BE2C (cell line): Measurements from ENCODE around the gene SLC25A22.

Experiments used
- DNase-seq: peaks from one replicate; pipeline ENCODE4 v3.0.0-alpha.2; 2020
- H3K27me3 ChIP-seq: fragments of 250-450 bp; sonication (Bioruptor Pico); 2 replicates; pipeline ENCODE4 v1.5.1; 2020; ENCODE audit warnings: mild to moderate bottlenecking
- H3K36me3 ChIP-seq: fragments of 250-450 bp; sonication (Bioruptor Pico); 2 replicates; pipeline ENCODE4 v1.5.1; 2020; ENCODE audit warnings: mild to moderate bottlenecking
- H3K4me1 ChIP-seq: fragments of 250-450 bp; sonication (Bioruptor Pico); 2 replicates; pipeline ENCODE4 v1.5.1; 2020
- H3K4me3 ChIP-seq: 2 replicates; pipeline ENCODE4 v1.5.1; 2011; ENCODE audit warnings: low read depth, low read length
- H3K9me3 ChIP-seq: fragments of 250-450 bp; sonication (Bioruptor Pico); 2 replicates; pipeline ENCODE4 v1.5.1; 2020
- TF ChIP-seq, protein P1 (sequence below): IDR thresholded peaks from 2 replicates; pipeline ENCODE4 v1.5.1; 2012; ENCODE audit warnings: mild to moderate bottlenecking, low read depth, low read length

The SLC25A22 gene

DNA sequence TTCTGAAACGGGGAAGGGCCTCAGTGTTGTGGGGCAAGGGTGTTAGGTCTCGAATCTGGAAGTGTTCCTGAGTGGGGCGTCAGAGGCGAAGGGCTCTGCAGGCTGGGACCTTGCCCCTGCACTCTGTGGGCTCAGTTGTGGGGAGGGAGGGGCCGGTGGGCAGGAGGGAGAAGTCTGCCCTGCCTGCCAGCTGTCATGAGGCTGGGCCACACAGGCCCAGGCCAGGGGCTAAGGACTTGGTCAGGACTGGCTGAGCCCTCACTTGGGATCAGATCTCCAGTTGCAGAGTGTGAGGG is 29.8 kb upstream of the SLC25A22 start, which contains the start of gene CRACR2B:
TSS of gene CRACR2B (plus strand) at position 23 of the 296 bp plus-strand sequence. CDS start 689 bp downstream, outside the sequence.
- peaks cover 35% of the 10 kb centered on the region for H3K27me3 ChIP-seq
- no peaks in the 10 kb centered on the region for H3K36me3 ChIP-seq
- H3K9me3 ChIP-seq, result no peaks in the 10 kb centered on the region
- TF ChIP-seq, protein P1, sequence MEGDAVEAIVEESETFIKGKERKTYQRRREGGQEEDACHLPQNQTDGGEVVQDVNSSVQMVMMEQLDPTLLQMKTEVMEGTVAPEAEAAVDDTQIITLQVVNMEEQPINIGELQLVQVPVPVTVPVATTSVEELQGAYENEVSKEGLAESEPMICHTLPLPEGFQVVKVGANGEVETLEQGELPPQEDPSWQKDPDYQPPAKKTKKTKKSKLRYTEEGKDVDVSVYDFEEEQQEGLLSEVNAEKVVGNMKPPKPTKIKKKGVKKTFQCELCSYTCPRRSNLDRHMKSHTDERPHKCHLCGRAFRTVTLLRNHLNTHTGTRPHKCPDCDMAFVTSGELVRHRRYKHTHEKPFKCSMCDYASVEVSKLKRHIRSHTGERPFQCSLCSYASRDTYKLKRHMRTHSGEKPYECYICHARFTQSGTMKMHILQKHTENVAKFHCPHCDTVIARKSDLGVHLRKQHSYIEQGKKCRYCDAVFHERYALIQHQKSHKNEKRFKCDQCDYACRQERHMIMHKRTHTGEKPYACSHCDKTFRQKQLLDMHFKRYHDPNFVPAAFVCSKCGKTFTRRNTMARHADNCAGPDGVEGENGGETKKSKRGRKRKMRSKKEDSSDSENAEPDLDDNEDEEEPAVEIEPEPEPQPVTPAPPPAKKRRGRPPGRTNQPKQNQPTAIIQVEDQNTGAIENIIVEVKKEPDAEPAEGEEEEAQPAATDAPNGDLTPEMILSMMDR, result no peak
- peaks cover 15% of the 10 kb centered on the region for H3K4me1 ChIP-seq
- DNase-seq, result no peak
- H3K4me3 ChIP-seq, result no peak within 1 kb of the TSS

DNA sequence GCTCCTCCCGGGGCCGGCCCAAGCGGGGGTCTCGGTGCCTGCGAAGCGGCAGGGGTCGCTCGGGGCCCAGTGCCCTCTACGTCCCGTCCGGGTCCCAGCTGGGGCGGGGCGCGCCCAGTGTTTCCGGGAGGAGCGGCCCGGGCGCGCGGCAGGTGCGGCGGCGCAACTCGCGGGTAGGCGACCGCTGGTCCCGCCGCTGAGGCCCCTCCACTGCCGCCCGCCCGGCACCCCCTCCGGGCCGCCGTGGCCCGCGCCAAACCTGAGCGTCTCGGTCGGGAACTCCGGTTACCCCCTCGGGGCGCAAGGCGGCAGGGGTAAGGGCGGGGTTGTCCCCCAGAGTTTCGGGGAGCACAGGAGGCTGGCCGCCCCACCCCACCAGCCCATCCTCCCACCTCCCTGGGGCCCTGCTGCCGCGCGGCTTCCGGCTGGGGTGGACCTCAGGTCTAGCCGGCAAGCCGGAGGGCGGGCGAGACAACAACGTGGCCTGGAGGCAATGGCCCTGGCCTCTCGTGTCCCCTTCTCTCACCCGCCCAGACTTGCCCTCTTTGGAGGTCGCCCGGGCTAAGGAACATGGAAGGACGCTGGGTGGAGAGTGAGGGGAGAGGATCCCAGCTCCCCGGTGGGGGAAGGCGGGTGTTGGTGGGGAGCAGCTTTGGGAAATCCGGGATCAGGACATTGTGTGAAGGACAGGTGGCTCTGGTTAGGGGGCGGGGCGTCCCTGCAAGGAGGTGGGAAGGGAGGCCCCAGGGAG is 29.2 kb upstream of the SLC25A22 start:
- TF ChIP-seq, protein P1, result no peak
- peaks cover 35% of the 10 kb centered on the region for H3K27me3 ChIP-seq
- no peak for DNase-seq
- no peaks in the 10 kb centered on the region for H3K36me3 ChIP-seq
- no peak overlapping the region for H3K4me3 ChIP-seq
- no peaks in the 10 kb centered on the region for H3K9me3 ChIP-seq
- H3K4me1 ChIP-seq, result peaks cover 15% of the 10 kb centered on the region

DNA sequence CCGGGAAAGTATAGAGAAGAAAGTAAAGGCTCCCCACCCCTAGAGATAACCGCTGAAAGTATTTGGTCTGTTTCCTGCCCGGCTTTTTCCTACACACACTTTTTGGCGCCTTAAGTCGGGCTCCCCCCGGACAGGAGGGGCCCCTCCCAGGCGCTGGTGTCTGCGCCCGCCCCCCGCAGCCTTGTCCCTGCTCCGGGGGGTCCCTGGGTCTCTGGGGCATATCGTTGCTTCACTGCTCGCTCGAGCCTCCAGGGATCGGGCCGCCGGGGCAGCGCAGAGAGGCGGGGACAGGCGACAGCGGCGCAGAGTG is 28.7 kb upstream of the SLC25A22 start:
- H3K27me3 ChIP-seq, result peaks cover 35% of the 10 kb centered on the region
- no peak for DNase-seq
- no peaks in the 10 kb centered on the region for H3K9me3 ChIP-seq
- TF ChIP-seq, protein P1, result no peak
- no peaks in the 10 kb centered on the region for H3K36me3 ChIP-seq
- no peak overlapping the region for H3K4me3 ChIP-seq
- peaks cover 15% of the 10 kb centered on the region for H3K4me1 ChIP-seq

DNA sequence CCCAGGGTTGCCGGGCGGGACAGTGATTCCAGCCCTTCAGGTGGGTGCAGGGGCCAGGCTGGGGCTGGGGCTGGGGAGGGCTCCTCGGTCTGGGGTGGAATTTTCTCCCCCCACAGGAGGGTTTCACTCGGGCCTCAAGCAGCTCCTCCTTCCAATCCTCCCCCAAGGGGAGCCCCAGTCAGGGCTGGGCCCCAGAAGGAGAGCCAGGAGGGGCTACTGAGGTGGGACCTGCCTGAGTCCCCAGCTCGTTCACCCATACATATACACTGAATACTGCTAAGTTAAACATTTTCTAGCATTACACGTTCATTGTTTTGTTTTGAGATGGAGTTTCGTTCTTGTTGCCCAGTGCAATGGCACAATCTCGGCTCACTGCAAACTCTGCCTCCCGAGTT is 28.1 kb upstream of the SLC25A22 start:
- H3K4me1 ChIP-seq, result peaks cover 10% of the 10 kb centered on the region
- TF ChIP-seq, protein P1, result no peak
- H3K27me3 ChIP-seq, result peaks cover 34% of the 10 kb centered on the region
- no peaks in the 10 kb centered on the region for H3K36me3 ChIP-seq
- DNase-seq, result no peak
- no peak overlapping the region for H3K4me3 ChIP-seq
- H3K9me3 ChIP-seq, result no peaks in the 10 kb centered on the region

DNA sequence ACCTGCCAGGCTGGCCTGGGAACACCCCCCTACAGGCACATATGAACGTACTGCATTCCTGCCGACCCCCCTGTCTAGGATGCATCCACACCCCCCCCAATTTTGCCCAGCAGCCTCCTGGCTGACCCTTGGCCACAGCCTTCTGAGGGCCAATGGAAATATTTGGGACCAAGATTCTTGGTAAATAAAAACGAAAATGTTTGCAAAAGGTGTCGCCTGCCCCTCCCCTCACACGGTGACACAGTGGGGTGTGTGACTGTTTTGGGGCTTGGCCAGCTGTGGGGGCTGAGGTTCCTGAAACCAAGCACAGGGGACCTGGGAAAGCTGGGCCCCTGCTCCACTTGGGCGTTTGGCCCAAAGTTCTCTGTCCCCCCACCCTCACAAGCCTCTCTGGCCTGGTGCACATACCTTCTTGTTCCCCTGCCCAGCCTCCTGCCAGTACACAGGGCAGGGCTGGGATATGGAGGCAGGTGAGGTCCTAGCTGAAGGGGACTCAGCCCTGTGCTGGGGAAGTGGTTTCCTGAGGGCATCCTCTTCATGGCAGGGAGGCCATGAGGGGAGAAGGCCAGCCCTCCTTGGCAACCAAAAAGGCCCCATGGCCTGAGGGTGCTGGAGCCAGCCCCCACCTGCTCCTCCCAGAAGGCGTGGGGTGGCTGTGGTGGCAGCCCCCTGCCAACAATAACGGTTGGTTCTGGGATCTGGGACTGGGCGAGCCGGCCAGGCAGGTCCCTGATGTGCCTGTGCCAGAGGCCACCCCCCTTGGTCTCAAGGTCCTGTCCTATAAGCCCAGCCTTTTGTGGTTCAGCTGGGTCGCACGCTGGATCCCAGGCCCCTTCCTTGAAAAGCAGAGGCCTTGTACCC is 27.5 kb upstream of the SLC25A22 start:
- TF ChIP-seq, protein P1, result no peak
- H3K9me3 ChIP-seq, result no peaks in the 10 kb centered on the region
- peaks cover 4% of the 10 kb centered on the region for H3K4me1 ChIP-seq
- DNase-seq, result no peak
- no peaks in the 10 kb centered on the region for H3K36me3 ChIP-seq
- no peak overlapping the region for H3K4me3 ChIP-seq
- H3K27me3 ChIP-seq, result peaks cover 28% of the 10 kb centered on the region

DNA sequence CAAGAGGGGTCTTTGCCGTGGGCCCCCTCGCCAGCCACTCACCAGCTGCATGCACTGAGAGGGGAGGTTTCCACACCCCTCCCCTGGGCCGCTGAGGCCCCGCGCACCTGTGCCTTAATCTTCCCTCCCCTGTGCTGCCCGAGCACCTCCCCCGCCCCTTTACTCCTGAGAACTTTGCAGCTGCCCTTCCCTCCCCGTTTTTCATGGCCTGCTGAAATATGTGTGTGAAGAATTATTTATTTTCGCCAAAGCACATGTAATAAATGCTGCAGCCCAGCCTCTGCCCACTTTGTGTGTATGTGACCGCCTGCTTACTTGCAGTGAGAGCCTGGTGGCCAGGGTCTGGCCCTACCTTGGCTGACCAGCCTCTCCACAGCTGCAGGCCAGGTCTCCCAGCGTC is 26.9 kb upstream of the SLC25A22 start:
- H3K4me3 ChIP-seq, result no peak overlapping the region
- H3K27me3 ChIP-seq, result peaks cover 26% of the 10 kb centered on the region
- H3K36me3 ChIP-seq, result no peaks in the 10 kb centered on the region
- peaks cover 3% of the 10 kb centered on the region; the same call in 1 of the 2 replicates for H3K4me1 ChIP-seq
- TF ChIP-seq, protein P1, result no peak
- no peak for DNase-seq
- no peaks in the 10 kb centered on the region for H3K9me3 ChIP-seq
